ENCODE measurements around the gene SLC1A5.
"Not testable (repeated sequence)": the region's sequence is repeated elsewhere in the genome, so short reads cannot be mapped to it uniquely, and the experiment has no call there.

The SLC1A5 gene

DNA sequence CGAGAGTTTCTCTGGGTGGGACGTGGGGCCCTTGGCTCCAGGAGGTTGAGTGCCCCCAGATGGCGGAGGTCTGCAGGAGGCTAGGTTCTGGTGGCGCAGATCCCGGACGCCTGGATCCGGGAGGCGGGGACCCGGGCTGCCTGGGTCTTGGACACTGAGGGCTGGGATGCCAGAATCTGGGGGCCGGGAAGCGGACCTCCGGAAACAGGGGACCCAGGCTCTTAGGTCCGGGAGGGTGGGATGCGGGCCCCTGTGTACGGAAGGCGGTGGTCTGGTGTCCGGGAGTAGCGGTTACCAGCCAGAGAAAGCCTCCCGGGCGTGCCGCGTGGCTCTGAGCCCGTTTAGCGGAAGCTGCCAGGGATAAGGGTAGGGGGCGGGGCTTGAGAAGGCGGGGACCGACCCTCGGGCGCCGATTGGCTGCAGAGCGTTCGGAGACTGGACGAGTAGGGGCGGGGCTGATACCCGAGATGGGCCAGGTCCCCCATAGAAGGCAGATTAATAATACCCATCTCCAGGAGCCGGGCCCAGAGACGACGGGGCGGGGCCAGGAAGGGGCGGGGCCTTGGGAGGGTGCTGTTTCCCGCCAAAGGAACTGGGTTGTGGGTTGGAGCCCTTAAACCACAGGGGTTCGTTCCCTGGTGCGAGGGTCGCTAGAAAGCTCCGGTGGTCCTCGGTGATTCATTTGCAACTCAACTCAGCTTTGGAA lies at the start of gene SLC1A5:
Gene SLC1A5 (minus strand): TSS at position 333 of the 706 bp plus-strand sequence. CDS start 629 bp downstream, outside the sequence.
- DNase-seq (ENCODE audit: low spot score) = peak; percentile 98

DNA sequence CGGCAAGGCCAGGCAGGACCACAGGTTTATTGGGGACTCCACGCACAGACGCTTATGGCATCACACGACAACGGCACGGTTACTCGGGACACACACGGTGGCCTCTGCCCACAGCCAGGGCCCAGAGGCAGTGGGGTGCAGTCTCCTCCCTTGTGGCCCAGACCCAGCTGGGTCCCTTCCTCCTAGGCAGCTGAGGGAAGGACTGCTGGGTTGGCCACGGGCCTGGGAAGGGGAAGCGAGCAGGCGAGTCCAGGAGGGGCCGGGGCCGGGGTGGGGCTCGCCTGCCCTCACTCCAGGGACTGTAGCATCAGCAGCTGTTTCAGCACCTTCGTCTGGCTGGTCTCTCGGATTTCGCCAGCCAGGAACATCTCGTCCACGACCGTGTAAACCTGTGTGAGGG lies 49.8 kb upstream of the SLC1A5 start:
- DNase-seq (ENCODE audit: low spot score) = no peak

- DNase-seq (ENCODE audit: low spot score) = no peak
Measured at GRCh38 chr19:46834984-46835383, 46.6 kb upstream of the SLC1A5 start.

DNA sequence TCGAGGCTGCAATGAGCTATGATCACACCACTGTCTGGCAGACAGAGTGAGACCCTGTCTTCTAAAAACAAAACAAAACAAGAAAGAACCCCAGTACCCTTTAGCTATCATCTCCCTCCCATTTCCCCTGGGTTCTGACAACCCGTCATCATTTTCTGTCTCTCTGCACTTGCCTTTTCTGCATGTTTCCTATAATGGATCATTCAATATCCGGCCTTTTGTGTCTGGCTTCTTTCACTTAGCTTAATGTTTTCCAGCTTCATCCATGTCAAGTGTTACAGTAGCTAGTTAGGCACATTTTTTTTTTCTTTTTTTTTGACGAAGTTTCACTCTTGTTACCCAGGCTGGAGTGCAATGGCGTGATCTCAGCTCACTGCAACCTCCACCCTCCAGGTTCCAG lies 45.7 kb upstream of the SLC1A5 start:
- no peak for DNase-seq (ENCODE audit: low spot score)

- DNase-seq (ENCODE audit: low spot score) = no peak
Measured at GRCh38 chr19:46830864-46831263, 42.5 kb upstream of the SLC1A5 start.

DNA sequence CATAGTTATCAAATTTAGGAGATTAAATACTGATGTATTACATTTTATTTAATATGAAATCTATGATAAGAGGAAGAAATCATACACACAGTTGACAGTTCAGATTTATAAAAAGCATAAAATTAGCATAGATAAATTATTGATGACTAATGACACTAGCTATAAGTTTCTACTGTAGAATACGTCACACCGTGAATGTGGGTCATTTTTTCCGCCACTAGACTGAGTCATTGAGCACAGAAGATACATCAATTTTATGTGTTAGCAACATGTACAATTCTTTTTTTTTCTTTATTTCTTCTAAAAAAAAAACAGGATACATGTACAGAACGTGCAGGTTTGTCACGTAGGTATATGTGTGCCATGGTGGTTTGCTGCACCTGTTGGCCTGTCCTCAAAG lies 40.1 kb upstream of the SLC1A5 start:
- no peak for DNase-seq (ENCODE audit: low spot score)

DNA sequence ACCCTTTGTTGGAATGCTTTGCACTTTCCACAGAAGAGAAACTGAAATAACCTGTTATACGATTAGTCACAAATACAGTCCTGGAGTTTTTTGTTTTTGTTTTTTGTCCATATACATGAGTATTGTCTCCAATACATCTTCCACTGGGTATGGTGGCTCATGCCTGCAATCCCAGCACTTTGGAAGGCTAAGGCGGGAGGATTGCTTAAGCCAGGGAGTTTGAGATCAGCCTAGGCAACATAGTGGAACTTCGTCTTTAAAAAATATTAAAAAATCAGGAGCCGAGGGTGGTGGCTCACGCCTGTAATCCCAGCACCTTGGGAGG lies 37.3 kb upstream of the SLC1A5 start:
- no peak for DNase-seq (ENCODE audit: low spot score)

DNA sequence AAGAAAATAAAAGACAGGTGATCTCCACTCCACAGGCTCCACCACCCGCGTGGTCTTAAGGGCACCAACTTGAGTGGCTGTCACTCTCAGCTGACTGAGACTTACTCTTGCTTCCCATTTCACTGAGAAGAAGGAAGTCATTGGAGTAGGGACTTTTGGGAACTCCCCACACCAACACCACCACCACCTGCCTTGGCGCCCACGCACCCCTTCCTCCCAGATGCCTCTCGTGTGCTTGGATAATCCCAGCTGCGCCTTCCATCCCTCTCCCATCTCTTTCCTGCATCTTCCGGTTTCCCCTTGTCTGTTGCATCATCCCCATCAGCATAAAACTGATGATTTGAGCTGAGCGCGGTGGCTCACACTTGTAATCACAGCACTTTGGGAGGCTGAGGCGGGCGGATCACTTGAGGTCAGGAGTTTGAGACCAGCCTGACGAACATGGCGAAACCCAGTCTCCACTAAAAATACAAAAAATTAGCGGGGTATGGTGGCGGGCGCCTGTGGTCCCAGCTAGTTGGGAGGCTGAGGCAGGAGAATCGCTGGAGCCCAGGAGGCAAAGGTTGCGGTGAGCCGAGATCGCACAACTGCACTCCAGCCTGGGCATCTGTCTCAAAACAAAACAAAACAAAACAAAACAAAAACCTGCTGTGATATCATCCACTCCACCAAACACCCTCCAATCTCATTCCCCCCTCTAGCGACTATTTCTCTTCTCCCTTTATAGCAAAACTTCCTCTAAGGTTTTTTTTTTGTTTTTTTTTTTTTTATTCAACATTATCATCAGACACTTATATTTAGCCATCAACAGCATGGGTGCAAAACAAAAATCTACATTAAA lies 36.7 kb upstream of the SLC1A5 start:
- peak; percentile 39 for DNase-seq (ENCODE audit: low spot score)

- no peak for DNase-seq (ENCODE audit: low spot score)
Measured at GRCh38 chr19:46823049-46823448, 34.7 kb upstream of the SLC1A5 start.

DNA sequence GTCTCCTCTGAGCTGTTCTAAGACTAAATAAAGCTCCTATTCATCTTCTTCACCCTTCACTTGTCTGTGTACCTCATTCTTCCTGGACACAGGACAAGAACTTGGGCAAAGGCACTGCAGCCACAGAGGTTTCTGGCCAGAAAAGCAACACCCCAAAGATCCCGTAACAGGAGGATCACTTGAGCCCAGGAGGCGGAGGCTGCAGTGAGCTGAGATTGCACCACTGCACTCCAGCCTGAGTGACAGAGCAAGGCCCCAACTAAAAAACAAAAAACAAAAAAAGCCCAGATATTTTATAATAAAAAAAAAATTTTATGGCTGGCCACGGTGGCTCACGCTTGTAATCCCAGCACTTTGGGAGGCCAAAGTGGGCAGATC lies 34.0 kb upstream of the SLC1A5 start:
- not testable (repeated sequence) for DNase-seq (ENCODE audit: low spot score)

DNA sequence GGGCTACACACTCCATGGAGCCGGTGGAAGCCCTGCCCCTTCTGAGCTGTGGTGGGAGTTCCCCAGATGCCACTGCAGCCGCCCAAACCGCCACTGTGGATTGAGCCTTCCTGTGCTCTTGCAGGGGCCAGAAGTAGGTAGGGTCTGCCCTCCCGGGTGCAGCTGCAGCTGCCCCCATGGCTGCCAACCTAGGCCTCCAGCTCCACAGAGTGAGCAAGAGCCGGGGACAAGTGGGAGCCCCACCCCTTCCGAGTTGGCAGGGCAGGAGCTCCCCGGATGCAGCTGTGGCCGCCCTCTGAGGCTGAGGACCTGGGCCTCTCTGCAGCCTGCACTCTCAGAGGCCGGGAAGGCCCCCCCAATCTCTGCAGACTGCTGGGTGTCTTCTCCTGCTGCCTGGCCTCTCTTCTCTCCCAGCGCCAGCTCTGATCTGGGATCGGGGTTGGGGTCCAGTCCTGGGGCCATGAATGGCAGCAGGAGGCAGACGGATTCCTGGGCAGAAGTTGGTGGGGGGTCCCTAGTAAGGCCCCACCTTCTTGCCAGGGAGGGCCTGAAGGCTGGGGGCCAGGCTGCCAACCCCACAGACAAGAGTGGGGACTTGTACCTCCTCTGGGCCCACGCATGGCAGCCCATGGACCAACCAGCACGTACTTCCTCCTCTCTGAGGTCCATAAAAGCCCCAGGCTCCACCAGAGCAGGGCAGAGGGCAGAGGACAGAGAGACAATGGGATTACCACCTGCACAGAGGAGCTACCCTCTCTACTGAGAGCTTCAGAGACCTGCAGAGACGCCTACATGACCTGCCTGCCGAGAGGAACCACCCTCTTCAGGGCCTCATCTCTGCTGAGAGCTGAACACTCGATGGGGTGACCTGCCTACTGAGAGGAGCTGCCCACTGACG lies 33.4 kb upstream of the SLC1A5 start:
- DNase-seq (ENCODE audit: low spot score) = peak; percentile 73

- peak; percentile 85 for DNase-seq (ENCODE audit: low spot score)
Measured at GRCh38 chr19:46818812-46819211, 30.4 kb upstream of the SLC1A5 start.

DNA sequence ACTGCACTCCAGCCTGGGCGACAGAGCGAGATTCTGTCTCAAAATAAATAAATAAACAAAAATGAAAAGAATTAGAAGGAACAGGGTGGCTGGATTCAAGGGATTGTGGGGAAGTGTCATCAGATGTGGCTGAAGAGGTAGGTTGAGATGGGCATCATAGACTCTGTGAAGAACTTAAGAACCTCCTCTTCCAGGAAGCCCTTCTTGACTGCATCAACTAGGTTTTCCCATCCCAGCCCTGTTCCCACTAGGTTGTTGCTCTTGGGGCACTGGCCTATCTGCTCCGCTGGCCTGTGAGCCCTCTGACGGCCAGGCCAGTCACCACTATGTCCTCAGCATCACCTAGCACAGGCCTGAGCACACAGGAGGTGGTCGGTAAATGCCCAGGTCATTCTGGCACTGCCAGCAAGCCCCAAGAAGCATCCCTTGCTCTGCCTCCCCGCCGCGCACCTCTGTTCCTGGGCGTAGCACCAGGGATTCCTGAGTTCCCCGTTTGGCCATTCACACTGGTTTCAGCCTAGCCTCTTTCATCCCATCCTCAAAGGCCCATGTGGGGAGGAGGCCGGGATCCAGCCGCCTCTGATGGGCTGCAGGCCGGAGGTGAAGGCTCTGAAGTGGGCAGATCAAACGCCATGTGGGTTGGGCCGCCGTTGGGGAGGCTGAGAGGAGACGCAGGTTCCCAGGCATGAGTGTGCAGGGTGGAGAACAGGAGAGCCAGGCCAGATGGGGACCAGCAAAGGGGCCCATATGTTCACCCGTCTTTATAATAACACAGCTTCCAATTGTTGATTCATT lies 27.6 kb upstream of the SLC1A5 start:
- no peak for DNase-seq (ENCODE audit: low spot score)

DNA sequence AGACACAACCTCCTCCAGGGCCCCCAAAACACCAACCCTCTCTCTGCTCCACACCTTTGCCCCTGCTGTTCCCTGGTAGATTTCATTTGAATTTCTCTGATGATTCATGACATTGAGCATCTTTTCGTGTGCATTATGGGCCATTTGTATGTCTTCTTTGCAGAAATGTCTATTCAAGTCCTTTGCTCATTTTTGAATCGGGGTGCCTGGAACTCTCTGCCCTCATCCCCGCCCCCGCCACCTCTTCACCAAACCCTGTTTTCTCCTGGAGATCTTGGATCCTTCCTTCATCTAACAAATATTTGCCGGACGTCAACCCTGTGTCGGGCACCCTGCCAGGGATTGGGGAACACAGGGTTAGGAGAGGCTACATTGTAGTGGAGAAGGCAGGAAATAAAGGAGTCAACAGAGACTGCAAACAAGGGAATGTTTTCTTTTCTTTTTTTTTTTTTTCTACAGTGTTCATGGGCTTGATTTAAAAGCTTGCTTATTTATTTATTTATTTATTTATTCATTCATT lies 25.5 kb upstream of the SLC1A5 start:
- no peak for DNase-seq (ENCODE audit: low spot score)

- no peak for DNase-seq (ENCODE audit: low spot score)
Measured at GRCh38 chr19:46812977-46813838, 24.8 kb upstream of the SLC1A5 start.

GRCh38 chr19:46809534-46810272 lies 21.3 kb upstream of the SLC1A5 start:
- no peak for DNase-seq (ENCODE audit: low spot score)

DNA sequence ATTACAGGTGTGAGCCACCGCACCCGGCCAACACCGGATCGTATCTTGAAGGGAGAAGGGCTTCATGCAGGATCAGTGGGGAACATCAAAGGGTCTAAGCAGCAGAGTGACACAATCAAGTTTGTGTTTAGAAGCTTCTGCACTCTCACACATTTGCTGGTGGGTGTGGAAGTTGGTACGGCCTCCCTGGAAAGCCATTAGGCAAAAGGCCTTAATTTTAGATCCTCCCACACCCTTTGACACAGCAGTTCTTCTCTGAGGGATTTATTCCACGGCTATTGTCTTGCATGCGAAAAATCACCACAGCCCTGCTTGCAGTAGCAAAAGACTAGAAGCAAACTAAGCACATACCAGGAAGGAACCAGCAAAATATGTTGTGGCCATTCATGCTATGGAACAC lies 18.3 kb upstream of the SLC1A5 start:
- no peak for DNase-seq (ENCODE audit: low spot score)

DNA sequence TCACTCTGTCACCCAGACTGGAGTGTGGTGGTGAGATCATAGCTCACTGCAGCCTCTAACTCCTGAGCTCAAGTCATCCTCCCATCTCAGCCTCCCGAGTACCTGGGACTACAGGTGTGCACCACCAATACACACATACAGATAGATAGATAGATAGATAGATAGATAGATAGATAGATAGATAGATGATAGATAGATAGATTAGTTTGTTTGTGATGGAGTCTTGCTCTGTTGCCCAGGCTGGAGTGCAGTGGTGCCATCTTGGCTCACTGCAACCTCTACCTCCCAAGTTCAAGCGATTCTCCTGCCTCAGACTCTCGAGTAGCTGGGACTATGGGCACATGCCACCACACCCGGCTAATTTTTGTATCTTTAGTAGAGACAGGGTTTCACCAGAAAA lies 16.0 kb upstream of the SLC1A5 start:
- not testable (repeated sequence) for DNase-seq (ENCODE audit: low spot score)

DNA sequence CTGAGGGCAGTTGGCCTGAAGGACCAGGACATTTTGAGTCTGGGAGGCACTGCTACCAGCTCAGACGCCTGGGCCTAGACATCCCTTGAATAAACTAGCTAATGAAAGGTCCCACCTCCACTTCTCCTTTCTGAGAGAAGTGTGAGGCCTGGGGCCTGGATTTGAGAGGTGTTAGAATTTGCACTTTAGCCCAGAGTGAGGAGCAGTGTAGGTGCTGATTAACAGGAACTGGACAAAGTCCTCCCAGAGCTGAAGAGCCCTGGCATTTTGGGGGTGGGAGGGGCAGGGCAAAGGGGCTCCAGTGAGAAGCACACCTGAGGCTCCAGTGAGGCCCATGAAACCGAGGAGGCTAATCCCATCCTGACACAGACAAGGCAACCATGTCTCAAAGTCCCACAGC lies 15.2 kb upstream of the SLC1A5 start:
- no peak for DNase-seq (ENCODE audit: low spot score)

DNA sequence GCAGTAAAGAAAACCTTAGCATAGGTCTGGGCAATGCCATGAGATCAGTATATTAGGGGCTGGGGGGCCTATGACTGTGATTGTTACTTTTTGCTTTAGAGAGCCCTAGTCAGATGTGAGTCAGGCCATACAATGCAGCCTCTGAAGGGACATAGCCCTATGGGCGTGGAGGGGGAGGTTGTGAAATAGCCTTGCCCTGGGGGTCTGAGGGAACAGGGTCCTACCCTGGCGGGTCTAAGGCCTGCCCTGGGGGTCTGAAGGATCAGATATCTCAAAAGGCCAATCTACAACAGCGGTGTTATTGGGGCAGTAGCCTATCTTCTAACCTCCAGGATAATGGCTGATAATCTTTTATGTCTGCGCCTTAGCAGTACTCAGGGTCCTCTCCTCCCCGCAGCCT lies 13.8 kb upstream of the SLC1A5 start:
- DNase-seq (ENCODE audit: low spot score) = no peak

All from NAMALWA (cell line).